ENCODE data around the gene PPP1R12A. TPM values are rescaled to one million over a fixed set of nuclear protein-coding genes. Genes with fewer than 3 reads are reported as not detected.
A peak's percentile ranks its signal among the peaks of the same experiment; 100 is the strongest.

Gene PPP1R12A
- total RNA-seq, 1 donor from 2014 or later, result 86.7 TPM

GRCh38 chr12:79919762-79920161 is 15.1 kb downstream of the PPP1R12A start:
- no peak overlapping the region for H3K4me3 Mint-ChIP-seq
- Histone ChIP-seq H3K4me2 (no peak overlapping the region), H3K27me3 (no peaks in the 10 kb centered on the region), H3K4me3 (no peak overlapping the region), H3K27ac (no peak overlapping the region), H4K20me1 (ENCODE audit: low read depth) (peaks cover 62% of the 10 kb centered on the region), H3K79me2 (ENCODE audit: low read depth) (peaks cover 100% of the 10 kb centered on the region), H2AFZ (replicated peaks) (no peak overlapping the region), H3K9ac (no peak overlapping the region), H3K9me3 (ENCODE audit: low read depth) (no peaks in the 10 kb centered on the region), H3F3A (ENCODE audit: low read depth) (no peaks in the 10 kb centered on the region), H3K36me3 (no peaks in the 10 kb centered on the region), H3K4me1 (no peaks in the 10 kb centered on the region)
- H3K36me3 Mint-ChIP-seq, result peaks cover 30% of the 10 kb centered on the region
- H3K4me1 Mint-ChIP-seq, result no peaks in the 10 kb centered on the region
- no peak for DNase-seq (ENCODE audit: low spot score)
- H3K27me3 Mint-ChIP-seq (ENCODE audit: insufficient read depth, low read depth), result no peaks in the 10 kb centered on the region
- H3K9me3 Mint-ChIP-seq, result peaks cover 5% of the 10 kb centered on the region
- TF ChIP-seq, protein P1, sequence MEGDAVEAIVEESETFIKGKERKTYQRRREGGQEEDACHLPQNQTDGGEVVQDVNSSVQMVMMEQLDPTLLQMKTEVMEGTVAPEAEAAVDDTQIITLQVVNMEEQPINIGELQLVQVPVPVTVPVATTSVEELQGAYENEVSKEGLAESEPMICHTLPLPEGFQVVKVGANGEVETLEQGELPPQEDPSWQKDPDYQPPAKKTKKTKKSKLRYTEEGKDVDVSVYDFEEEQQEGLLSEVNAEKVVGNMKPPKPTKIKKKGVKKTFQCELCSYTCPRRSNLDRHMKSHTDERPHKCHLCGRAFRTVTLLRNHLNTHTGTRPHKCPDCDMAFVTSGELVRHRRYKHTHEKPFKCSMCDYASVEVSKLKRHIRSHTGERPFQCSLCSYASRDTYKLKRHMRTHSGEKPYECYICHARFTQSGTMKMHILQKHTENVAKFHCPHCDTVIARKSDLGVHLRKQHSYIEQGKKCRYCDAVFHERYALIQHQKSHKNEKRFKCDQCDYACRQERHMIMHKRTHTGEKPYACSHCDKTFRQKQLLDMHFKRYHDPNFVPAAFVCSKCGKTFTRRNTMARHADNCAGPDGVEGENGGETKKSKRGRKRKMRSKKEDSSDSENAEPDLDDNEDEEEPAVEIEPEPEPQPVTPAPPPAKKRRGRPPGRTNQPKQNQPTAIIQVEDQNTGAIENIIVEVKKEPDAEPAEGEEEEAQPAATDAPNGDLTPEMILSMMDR (IDR thresholded peaks at IDR 0.05), result no peak
- no peak for TF ChIP-seq EZH2phosphoT487 (IDR thresholded peaks at IDR 0.05)
- H3K27ac Mint-ChIP-seq, result no peak overlapping the region

GRCh38 chr12:79916826-79917225 is 18.1 kb downstream of the PPP1R12A start:
- peaks cover 57% of the 10 kb centered on the region for H4K20me1 ChIP-seq (ENCODE audit: low read depth)
- H3K9ac ChIP-seq, result no peak overlapping the region
- H3K27me3 Mint-ChIP-seq (ENCODE audit: insufficient read depth, low read depth), result no peaks in the 10 kb centered on the region
- H3K36me3 Mint-ChIP-seq, result peaks cover 34% of the 10 kb centered on the region
- no peaks in the 10 kb centered on the region for H3K4me1 ChIP-seq
- no peak overlapping the region for H3K4me3 ChIP-seq
- no peak overlapping the region for H3K27ac ChIP-seq
- no peak overlapping the region for H2AFZ ChIP-seq (replicated peaks)
- H3K4me1 Mint-ChIP-seq, result no peaks in the 10 kb centered on the region
- H3K79me2 ChIP-seq (ENCODE audit: low read depth), result peaks cover 100% of the 10 kb centered on the region
- DNase-seq (ENCODE audit: low spot score), result no peak
- TF ChIP-seq, protein P1 (IDR thresholded peaks at IDR 0.05), result no peak
- no peak for TF ChIP-seq EZH2phosphoT487 (IDR thresholded peaks at IDR 0.05)
- TF ChIP-seq EZH2 (IDR thresholded peaks at IDR 0.05), result no peak
- H3K27me3 ChIP-seq, result no peaks in the 10 kb centered on the region
- no peak overlapping the region for H3K4me3 Mint-ChIP-seq
- no peaks in the 10 kb centered on the region for H3K36me3 ChIP-seq
- no peaks in the 10 kb centered on the region for H3F3A ChIP-seq (ENCODE audit: low read depth)
- no peaks in the 10 kb centered on the region for H3K9me3 ChIP-seq (ENCODE audit: low read depth)
- no peak overlapping the region for H3K27ac Mint-ChIP-seq
- H3K9me3 Mint-ChIP-seq, result peaks cover 10% of the 10 kb centered on the region
- no peak overlapping the region for H3K4me2 ChIP-seq

DNA sequence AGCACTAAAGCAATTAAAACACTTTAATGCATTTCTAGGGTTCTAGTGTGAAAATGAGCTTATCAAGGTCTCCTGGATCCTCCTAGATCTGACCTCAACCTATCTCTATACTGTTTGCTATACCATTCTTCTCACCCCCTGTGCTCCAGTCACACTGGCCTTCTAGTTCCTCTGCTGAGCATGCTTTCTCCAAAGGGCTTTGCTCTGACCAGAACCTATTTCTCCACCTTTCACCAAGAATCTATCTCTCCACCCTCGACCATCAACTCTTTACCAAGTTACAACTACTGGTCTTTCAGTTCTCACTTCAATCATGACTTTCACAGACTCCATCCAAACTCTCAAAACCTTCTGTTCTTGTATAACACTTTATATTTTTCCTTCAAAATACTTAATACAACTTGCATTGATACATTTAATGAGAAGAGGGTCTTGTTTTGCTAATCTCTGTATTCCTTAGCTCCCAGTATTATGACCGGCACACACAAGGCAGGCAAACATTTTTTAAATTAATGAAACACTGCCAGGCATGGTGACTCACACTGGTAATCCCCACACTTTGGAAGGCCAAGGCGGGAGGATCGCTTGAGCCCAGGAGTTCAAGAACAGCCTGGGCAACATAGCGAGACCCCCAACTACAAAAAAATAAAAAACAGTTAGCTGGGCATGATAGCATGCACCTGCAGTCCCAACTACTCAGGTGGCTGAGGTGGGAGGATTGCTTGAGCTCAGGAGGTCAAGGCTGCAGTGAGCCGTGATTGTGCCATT is 22.8 kb downstream of the PPP1R12A start:
- Histone ChIP-seq H3K9ac (no peak overlapping the region), H3K4me2 (no peak overlapping the region), H3K79me2 (ENCODE audit: low read depth) (peaks cover 99% of the 10 kb centered on the region), H3K27ac (peak overlapping the region; percentile 39), H3K27me3 (no peaks in the 10 kb centered on the region), H3F3A (ENCODE audit: low read depth) (no peaks in the 10 kb centered on the region), H3K36me3 (no peaks in the 10 kb centered on the region), H2AFZ (replicated peaks) (no peak overlapping the region), H3K4me3 (no peak overlapping the region), H3K4me1 (no peaks in the 10 kb centered on the region), H4K20me1 (ENCODE audit: low read depth) (peaks cover 36% of the 10 kb centered on the region), H3K9me3 (ENCODE audit: low read depth) (no peaks in the 10 kb centered on the region)
- Mint-ChIP-seq H3K4me1 (no peaks in the 10 kb centered on the region), H3K4me3 (no peak overlapping the region), H3K27me3 (ENCODE audit: insufficient read depth, low read depth) (no peaks in the 10 kb centered on the region), H3K27ac (no peak overlapping the region), H3K9me3 (peaks cover 6% of the 10 kb centered on the region), H3K36me3 (peaks cover 16% of the 10 kb centered on the region)
- DNase-seq (ENCODE audit: low spot score), result no peak
- TF ChIP-seq EZH2phosphoT487 (IDR thresholded peaks at IDR 0.05), result no peak
- no peak for TF ChIP-seq EZH2 (IDR thresholded peaks at IDR 0.05)
- TF ChIP-seq, protein P1 (IDR thresholded peaks at IDR 0.05), result no peak
